Kidney tubule cell (primary cell): ENCODE measurements around the gene ZNF423.

Experiments used
- DNase-seq: peaks from one replicate; pipeline ENCODE4 v3.0.0-alpha.2; 2018; ENCODE audit warnings: low spot score

The ZNF423 gene

DNA sequence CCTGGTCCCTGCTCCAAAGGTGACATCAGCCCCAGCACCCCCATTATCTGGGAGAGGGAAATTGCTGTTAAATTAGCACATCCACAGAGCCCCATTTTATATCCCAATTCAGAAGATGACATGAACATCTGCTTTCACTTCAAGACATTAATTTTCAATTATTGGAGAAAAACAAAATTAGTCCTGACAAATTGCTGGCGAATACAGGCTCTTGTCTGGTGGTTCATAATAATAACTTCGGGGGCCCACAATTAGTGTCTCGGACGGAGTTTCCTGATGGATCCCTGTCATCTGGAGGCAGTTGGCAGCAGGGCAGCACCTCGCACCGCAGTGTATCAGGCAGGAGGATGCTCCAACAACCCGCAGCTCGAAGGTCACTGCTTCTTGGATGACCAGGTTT lies 7.4 kb downstream of the ZNF423 start:
- no peak for DNase-seq

- no peak for DNase-seq
Observed at GRCh38 chr16:49846800-49847199, 9.1 kb downstream of the ZNF423 start.

DNA sequence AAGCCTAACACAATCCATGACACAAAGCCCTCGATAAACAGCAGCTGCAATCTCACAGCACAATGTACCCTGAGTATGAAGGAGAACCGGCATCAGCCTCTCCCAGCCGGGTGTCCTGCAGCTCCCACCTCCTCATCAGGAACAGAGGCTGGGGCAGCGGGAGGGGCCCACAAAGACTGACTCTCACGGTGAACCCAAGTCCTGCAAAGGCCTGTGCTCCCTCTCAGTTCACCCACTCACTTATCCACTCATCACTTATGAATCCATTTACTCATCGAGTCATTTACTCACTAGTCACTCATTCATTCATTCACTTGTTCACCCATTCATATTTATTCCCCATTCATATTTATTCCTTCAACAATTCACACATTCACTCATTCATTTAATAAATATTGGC lies 11.6 kb downstream of the ZNF423 start:
- no peak for DNase-seq

- DNase-seq, result no peak
Observed at GRCh38 chr16:49843758-49844157, 12.2 kb downstream of the ZNF423 start.

- no peak for DNase-seq
Observed at GRCh38 chr16:49842972-49843371, 12.9 kb downstream of the ZNF423 start.

GRCh38 chr16:49839017-49839825 lies 16.7 kb downstream of the ZNF423 start:
- no peak for DNase-seq

GRCh38 chr16:49838441-49839016 lies 17.4 kb downstream of the ZNF423 start:
- no peak for DNase-seq

DNA sequence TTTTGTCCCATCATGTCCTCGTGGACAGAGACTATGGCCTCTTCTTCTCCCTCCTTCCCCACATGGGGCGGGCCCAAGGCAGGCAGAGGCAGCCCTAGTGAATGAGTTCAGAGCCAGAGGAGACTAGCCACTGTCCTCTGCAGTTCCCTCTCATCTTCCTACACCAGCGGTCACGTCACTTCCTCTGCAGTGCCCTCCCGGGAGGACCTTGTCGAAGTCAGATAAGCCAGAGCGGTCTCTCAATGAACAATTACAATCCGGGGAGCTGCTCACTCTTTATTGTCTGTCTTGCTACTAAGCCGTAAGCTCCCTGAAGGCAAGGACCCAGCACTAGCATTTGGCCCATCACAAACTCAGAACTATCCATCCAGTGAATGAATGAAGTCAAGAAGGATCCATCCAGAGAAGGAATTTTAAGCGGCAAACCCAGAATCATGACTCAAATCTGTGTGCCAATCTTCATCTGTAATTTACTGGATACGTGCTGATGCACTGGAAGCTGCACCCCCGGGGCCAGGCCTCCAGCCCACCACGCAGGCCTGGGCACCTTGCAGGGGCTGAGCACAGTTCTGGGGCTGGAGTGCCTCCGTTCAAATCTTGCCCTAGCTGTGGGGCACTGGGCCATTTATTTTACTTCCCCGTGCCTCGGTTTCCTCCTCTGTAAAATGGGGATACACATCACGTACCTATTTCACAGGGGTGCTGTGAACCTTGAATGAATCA lies 18.1 kb downstream of the ZNF423 start:
- no peak for DNase-seq

- DNase-seq, result no peak
Observed at GRCh38 chr16:49836668-49837067, 19.2 kb downstream of the ZNF423 start.

DNA sequence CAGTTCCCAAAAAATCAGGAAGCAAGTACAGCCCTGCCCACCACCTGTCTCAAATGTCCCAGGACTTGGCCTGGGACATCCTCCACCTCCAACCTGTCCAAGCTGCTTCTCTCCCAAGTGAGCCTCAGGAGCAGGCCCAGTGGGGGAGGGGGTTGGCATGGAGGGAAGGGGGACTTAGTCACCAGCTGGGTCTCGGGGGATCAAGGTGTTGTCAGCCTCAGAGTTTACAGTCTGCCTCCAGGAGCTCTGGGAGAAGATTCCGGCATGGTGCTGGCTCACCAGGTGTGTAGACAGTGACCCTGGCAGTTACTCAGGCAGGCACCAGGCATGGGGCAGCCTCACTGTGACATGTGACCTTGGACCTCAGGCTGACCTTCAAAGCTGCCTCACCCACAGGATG lies 19.7 kb downstream of the ZNF423 start:
- no peak for DNase-seq

DNA sequence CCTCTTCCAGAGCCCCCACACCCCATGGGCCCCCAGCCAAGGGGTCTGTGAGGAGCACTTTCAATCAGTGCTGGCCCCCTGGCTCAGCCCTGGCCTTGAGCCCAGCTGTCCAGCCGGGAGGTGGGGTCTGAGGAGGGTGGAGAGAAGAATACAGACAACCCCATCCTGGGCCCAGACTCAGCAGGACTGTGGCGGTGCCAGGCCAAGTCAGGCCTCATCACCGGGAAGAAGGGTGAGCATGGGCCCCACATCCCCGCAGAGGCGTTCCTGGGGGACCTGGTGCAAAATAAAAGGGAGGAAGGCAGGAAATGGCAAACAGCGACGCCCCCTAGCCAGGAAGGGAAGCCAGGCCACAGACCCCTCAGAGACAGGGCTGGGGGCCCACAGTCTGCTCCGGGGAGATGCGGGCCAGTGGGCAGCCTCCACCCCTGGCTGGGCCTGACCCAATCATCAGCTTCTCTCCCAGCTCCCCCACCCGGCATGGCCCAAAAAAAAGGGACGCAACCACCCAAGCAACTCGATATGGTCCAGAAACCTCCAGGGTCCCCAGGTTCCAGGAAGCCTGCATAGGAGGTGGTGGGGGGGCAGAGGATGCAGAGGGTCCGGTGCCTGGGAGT lies 20.6 kb downstream of the ZNF423 start:
- DNase-seq, result no peak

DNA sequence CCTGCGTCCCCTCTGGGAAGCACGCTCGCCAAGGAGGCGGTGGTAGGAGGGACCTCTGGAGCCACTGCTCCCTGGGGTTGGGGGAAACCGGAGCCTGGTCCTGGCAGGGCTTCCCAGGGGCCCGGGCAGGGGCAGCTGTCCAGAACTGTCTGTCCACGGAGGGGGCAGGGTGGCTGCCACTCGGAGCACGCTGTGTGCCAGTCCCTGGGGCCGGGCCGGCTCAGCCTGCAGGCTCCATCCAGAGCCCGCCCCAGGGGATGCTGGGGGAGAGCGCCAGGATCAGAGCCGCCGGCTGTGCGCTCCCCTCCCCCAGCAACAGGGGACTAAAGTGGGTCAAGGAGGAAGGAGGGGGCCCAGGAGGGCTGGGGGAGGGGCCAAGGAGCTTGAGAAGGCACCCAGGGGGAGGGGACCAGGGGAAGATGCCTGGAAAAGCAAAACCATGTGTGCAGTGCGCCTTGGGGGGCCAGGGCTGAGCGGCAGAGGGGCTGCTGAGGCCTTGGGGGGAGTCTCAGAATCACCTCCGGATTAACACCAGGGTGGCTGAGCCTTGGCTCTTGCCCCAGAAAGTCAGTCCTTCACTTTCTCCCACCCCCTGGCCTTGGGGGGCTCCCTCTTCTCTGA lies 21.3 kb downstream of the ZNF423 start:
- DNase-seq, result no peak

DNA sequence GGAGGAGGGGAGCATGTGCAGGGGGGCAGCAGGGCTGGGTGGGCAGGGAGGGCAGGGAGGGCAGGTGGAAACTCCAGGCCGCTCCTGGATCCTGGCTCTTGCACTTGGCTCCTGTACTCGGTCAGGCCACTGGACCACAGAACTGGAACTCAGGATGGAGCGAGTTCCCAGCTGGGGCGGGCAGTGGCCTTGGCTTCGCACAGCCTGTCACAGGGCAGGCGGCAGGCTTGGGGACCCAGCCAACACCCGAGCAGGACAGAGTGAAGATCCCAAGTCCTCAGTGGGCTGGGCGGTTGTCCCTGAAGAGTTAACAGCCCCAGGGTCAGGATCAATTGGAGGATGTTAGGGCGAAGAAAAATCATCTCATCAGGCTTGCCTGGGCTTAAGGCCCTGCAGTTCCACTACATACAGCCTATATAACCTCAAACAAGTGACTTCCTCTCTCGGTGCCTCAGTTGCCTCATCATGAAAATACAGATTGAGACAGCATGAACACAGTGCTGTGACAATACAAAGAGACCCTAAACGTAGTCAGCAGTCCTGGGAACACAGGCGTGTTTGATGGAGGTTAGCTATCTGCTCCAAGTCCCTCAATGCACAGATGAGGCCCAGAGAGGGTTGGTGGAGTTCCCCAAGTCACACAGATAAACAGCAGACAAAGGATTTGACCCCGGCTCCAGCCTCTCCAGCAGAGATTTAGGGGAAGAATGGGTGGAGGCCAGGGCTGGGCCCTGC lies 21.9 kb downstream of the ZNF423 start:
- no peak for DNase-seq

- no peak for DNase-seq
Observed at GRCh38 chr16:49833085-49833484, 22.8 kb downstream of the ZNF423 start.

GRCh38 chr16:49832177-49832576 lies 23.7 kb downstream of the ZNF423 start:
- no peak for DNase-seq

- DNase-seq, result no peak
Observed at GRCh38 chr16:49830873-49831272, 25.0 kb downstream of the ZNF423 start.

GRCh38 chr16:49828533-49829267 lies 27.2 kb downstream of the ZNF423 start:
- DNase-seq, result no peak

GRCh38 chr16:49827805-49828438 lies 28.0 kb downstream of the ZNF423 start:
- DNase-seq, result no peak

- no peak for DNase-seq
Observed at GRCh38 chr16:49826515-49826914, 29.4 kb downstream of the ZNF423 start.

DNA sequence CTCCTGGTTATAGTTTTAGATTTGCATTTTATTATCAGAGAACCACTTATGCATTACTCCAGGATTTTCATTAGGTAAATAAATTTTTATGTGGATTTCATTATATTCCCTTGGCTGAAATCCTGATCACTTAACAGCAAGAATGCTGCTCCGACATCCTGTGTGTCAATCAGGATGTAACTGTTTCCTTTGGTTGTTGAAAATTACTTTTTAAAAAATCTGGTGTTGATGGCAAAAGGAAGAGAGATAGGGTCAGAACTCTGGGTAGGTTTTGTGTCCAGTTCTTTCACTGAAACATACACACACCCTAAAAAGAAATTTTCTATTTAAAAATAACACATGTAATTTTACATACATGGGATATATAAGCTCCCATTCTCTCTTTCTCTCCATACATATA lies 30.9 kb downstream of the ZNF423 start:
- DNase-seq, result no peak
